SK-N-SH (cell line): ENCODE results near the gene SLC6A8. TPM values are rescaled to one million over a fixed set of nuclear protein-coding genes. Genes with fewer than 3 reads are reported as not detected.
"Not testable (repeated sequence)": the region's sequence is repeated elsewhere in the genome, so short reads cannot be mapped to it uniquely, and the experiment has no call there.

Source experiments
- CTCF ChIA-PET: fragments of 300-600, 350-600 bp; formaldehyde crosslinking; extraction: SDS; loops from one replicate; lab custom pipeline; 2021; lab: Yijun Ruan, JAX
- POLR2A ChIA-PET: fragments of 350-600 bp; sonication (Branson Sonifier 250); formaldehyde crosslinking; extraction: SDS; loops from one replicate; lab custom pipeline; 2020; ENCODE audit warnings: antibody characterized with exemption, inconsistent platforms; lab: Yijun Ruan, JAX
- DNase-seq: peaks from one replicate; pipeline ENCODE4 v3.0.0; 2012
- H2AFZ ChIP-seq: fragments of 200-600 bp; sonication (generic); 2 replicates; pipeline ENCODE4 v1.8.1; 2016; ENCODE audit warnings: antibody characterized with exemption, mild to moderate bottlenecking, low read depth
- H3F3A ChIP-seq: fragments of 200-600 bp; sonication (generic); replicated peaks from 2 replicates; pipeline ENCODE3; 2016; ENCODE audit warnings: antibody characterized with exemption, mild to moderate bottlenecking; ENCODE audit not compliant: insufficient read depth
- H3K27ac ChIP-seq, 2 experiments: fragments of 200-500 bp in 1 of 2; fragments of 200-600 bp in 1 of 2; sonication (Bioruptor generic) in 1 of 2; sonication (generic), shearing (Covaris generic) in 1 of 2; 2 replicates each; pipeline versions ENCODE4 v1.5.1 to v1.6.1; 2014 to 2016; ENCODE audit warnings: low read depth in 2 of 2, inconsistent platforms in 1 of 2, low read length in 1 of 2, mild to moderate bottlenecking in 1 of 2, mixed read lengths in 1 of 2
- H3K27me3 ChIP-seq: fragments of 200-600 bp; sonication (generic), shearing (Covaris generic); 2 replicates; pipeline ENCODE4 v1.6.1; 2016; ENCODE audit warnings: mixed run types; ENCODE audit not compliant: insufficient read depth
- H3K36me3 ChIP-seq, 2 experiments: fragments of 200-500 bp in 1 of 2; fragments of 200-600 bp in 1 of 2; sonication (Bioruptor generic) in 1 of 2; sonication (generic) in 1 of 2; replicated peaks in 1 of 2; 2 replicates each; pipeline versions ENCODE3 to v1.5.1; 2014 to 2016; ENCODE audit warnings: low read length in 1 of 2, mild to moderate bottlenecking in 1 of 2; ENCODE audit not compliant: insufficient read depth in 2 of 2, control insufficient read depth in 1 of 2
- H3K4me1 ChIP-seq, 2 experiments: fragments of 200-500 bp in 1 of 2; fragments of 200-600 bp in 1 of 2; sonication (Bioruptor generic) in 1 of 2; sonication (generic), shearing (Covaris generic) in 1 of 2; 2 replicates each; pipeline versions ENCODE4 v1.5.1 to v1.6.1; 2014 to 2016; ENCODE audit warnings: low read depth in 1 of 2, low read length in 1 of 2, mixed run types in 1 of 2; ENCODE audit not compliant: insufficient read depth in 2 of 2, control insufficient read depth in 1 of 2
- H3K4me2 ChIP-seq: fragments of 200-600 bp; sonication (generic), shearing (Covaris generic); 2 replicates; pipeline ENCODE4 v1.6.1; 2017; ENCODE audit warnings: mixed run types
- H3K4me3 ChIP-seq, 2 experiments: fragments of 200-500 bp in 1 of 2; fragments of 200-600 bp in 1 of 2; sonication (Bioruptor generic) in 1 of 2; sonication (generic), shearing (Covaris generic) in 1 of 2; 2 replicates each; pipeline versions ENCODE4 v1.5.1 to v1.8.1; 2014 to 2016; ENCODE audit warnings: low read depth in 2 of 2, inconsistent platforms in 1 of 2, low read length in 1 of 2, mild to moderate bottlenecking in 1 of 2, mixed read lengths in 1 of 2, moderate library complexity in 1 of 2
- H3K79me2 ChIP-seq: fragments of 200-600 bp; sonication (generic); 2 replicates; pipeline ENCODE4 v1.8.1; 2017; ENCODE audit warnings: mild to moderate bottlenecking; ENCODE audit not compliant: insufficient read depth
- H3K9ac ChIP-seq: fragments of 200-600 bp; sonication (generic); 2 replicates; pipeline ENCODE4 v1.6.1; 2017; ENCODE audit warnings: mixed run types
- H3K9me2 ChIP-seq: fragments of 200-600 bp; sonication (generic); 2 replicates; pipeline ENCODE4 v1.6.1; 2017; ENCODE audit warnings: mixed run types
- H3K9me3 ChIP-seq: fragments of 200-600 bp; sonication (generic); 2 replicates; pipeline ENCODE4 v1.6.1; 2017; ENCODE audit warnings: mixed run types, mild to moderate bottlenecking, moderate library complexity
- H4K20me1 ChIP-seq: fragments of 200-600 bp; sonication (generic); 2 replicates; pipeline ENCODE4 v1.6.1; 2017; ENCODE audit warnings: mild to moderate bottlenecking, mixed run types; ENCODE audit not compliant: insufficient read depth
- FOSL2 ChIP-seq: IDR thresholded peaks from 2 replicates; pipeline ENCODE4 v1.4.0; 2012; ENCODE audit warnings: low read depth, mild to moderate bottlenecking, moderate library complexity, borderline replicate concordance
- FOXM1 ChIP-seq: IDR thresholded peaks from 2 replicates; pipeline ENCODE4 v1.4.0; 2012; ENCODE audit warnings: low read depth, mild to moderate bottlenecking
- GABPA ChIP-seq: IDR thresholded peaks from 2 replicates; pipeline ENCODE4 v1.4.0; 2012; ENCODE audit warnings: low read depth, mild to moderate bottlenecking
- JUND ChIP-seq: IDR thresholded peaks from 2 replicates; pipeline ENCODE4 v1.4.0; 2012
- MEF2A ChIP-seq: IDR thresholded peaks from 2 replicates; pipeline ENCODE4 v1.4.0; 2012; ENCODE audit warnings: low read depth, borderline replicate concordance
- MXI1 ChIP-seq: IDR thresholded peaks from 2 replicates; pipeline ENCODE4 v1.6.1; 2012; ENCODE audit warnings: mild to moderate bottlenecking, low read depth, low read length, improper control_type of control experiment
- REST ChIP-seq: IDR thresholded peaks from 2 replicates; pipeline ENCODE4 v1.6.1; 2012; ENCODE audit warnings: mild to moderate bottlenecking, low read depth, low read length, moderate library complexity
- RFX5 ChIP-seq: IDR thresholded peaks from 2 replicates; pipeline ENCODE4 v1.6.1; 2012; ENCODE audit warnings: mild to moderate bottlenecking, improper control_type of control experiment, low read length
- TCF12 ChIP-seq: IDR thresholded peaks from 2 replicates; pipeline ENCODE4 v1.4.0; 2012
- USF1 ChIP-seq: IDR thresholded peaks from 2 replicates; pipeline ENCODE4 v1.4.0; 2012; ENCODE audit warnings: low read depth, borderline replicate concordance
- WGBS: methylation state at CpG from one replicate; pipeline ENCODE4 v1.1.6; 2017; ENCODE audit warnings: low lambda C conversion rate; 5-methylcytosine and 5-hydroxymethylcytosine counted together
- polyA plus RNA-seq, 3 experiments: library from polyadenylated mRNA; depleted of rRNA; stranded (reverse); fragments of >200 nt; gene quantifications; 2 replicates each; pipeline ENCODE4 v1.2.3, GENCODE V29; 2012
- TF ChIP-seq, protein P1 (sequence below): IDR thresholded peaks from 2 replicates; pipeline ENCODE4 v1.4.0; 2012; ENCODE audit warnings: low read depth
- TF ChIP-seq, protein P2 (sequence below): IDR thresholded peaks from 2 replicates; pipeline ENCODE4; 2012
- TF ChIP-seq, protein P3 (sequence below): fragments of 150-350 bp; IDR thresholded peaks from 2 replicates; pipeline ENCODE4 v1.6.1; 2016; ENCODE audit warnings: mild to moderate bottlenecking, low read depth, low read length
- TF ChIP-seq, protein P4 (sequence below): IDR thresholded peaks from 2 replicates; pipeline ENCODE4 v1.4.0; 2012; ENCODE audit warnings: low read depth, borderline replicate concordance

Gene SLC6A8
- polyA plus RNA-seq, 1 of the 3 experiments (the other 2 are of a cell fraction), result 30.8 TPM

- Histone ChIP-seq H3K9me2 (no peaks in the 10 kb centered on the region), H3K4me2 (no peak overlapping the region), H3K9ac (no peak overlapping the region), H3K36me3 (no peaks in the 10 kb centered on the region), H3K4me3 (no peak overlapping the region), H2AFZ (no peak overlapping the region), H3K4me1 (peaks cover 0 to 5% of the 10 kb centered on the region in 2 experiments; a peak in 1 of 4 replicates), H3K9me3 (no peaks in the 10 kb centered on the region), H3K79me2 (no peaks in the 10 kb centered on the region), H3K27ac (no peak overlapping the region), H3K27me3 (peaks cover 9% of the 10 kb centered on the region; the same call in 1 of the 2 replicates), H4K20me1 (no peaks in the 10 kb centered on the region), H3F3A (no peaks in the 10 kb centered on the region)
- DNase-seq, result no peak
- TF ChIP-seq FOXM1 (no peak), GABPA (no peak), REST (no peak), MEF2A (no peak), JUND (no peak), TCF12 (no peak), FOSL2 (no peak), MXI1 (no peak), RFX5 (no peak), USF1 (no peak)
- TF ChIP-seq, protein P1, sequence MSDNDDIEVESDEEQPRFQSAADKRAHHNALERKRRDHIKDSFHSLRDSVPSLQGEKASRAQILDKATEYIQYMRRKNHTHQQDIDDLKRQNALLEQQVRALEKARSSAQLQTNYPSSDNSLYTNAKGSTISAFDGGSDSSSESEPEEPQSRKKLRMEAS, result no peak
- TF ChIP-seq, protein P2, sequence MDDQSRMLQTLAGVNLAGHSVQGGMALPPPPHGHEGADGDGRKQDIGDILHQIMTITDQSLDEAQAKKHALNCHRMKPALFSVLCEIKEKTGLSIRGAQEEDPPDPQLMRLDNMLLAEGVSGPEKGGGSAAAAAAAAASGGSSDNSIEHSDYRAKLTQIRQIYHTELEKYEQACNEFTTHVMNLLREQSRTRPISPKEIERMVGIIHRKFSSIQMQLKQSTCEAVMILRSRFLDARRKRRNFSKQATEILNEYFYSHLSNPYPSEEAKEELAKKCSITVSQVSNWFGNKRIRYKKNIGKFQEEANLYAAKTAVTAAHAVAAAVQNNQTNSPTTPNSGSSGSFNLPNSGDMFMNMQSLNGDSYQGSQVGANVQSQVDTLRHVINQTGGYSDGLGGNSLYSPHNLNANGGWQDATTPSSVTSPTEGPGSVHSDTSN, result no peak
- TF ChIP-seq, protein P3, sequence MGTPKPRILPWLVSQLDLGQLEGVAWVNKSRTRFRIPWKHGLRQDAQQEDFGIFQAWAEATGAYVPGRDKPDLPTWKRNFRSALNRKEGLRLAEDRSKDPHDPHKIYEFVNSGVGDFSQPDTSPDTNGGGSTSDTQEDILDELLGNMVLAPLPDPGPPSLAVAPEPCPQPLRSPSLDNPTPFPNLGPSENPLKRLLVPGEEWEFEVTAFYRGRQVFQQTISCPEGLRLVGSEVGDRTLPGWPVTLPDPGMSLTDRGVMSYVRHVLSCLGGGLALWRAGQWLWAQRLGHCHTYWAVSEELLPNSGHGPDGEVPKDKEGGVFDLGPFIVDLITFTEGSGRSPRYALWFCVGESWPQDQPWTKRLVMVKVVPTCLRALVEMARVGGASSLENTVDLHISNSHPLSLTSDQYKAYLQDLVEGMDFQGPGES, result no peak
- TF ChIP-seq, protein P4, sequence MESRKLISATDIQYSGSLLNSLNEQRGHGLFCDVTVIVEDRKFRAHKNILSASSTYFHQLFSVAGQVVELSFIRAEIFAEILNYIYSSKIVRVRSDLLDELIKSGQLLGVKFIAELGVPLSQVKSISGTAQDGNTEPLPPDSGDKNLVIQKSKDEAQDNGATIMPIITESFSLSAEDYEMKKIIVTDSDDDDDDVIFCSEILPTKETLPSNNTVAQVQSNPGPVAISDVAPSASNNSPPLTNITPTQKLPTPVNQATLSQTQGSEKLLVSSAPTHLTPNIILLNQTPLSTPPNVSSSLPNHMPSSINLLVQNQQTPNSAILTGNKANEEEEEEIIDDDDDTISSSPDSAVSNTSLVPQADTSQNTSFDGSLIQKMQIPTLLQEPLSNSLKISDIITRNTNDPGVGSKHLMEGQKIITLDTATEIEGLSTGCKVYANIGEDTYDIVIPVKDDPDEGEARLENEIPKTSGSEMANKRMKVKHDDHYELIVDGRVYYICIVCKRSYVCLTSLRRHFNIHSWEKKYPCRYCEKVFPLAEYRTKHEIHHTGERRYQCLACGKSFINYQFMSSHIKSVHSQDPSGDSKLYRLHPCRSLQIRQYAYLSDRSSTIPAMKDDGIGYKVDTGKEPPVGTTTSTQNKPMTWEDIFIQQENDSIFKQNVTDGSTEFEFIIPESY, result no peak
- 40% methylated on average over 10 of the region's 16 CpGs for WGBS
- POLR2A ChIA-PET, result no interaction called here
- CTCF ChIA-PET, result interaction anchor here (1.1 to 1.8 kb wide), 2 partner anchors 11 to 158 kb away, joined by 4 to 5 read pairs; no protein-coding TSS in a partner anchor
These were observed 10.5 kb downstream of the SLC6A8 start for GRCh38 chrX:153697924-153698865.

DNA sequence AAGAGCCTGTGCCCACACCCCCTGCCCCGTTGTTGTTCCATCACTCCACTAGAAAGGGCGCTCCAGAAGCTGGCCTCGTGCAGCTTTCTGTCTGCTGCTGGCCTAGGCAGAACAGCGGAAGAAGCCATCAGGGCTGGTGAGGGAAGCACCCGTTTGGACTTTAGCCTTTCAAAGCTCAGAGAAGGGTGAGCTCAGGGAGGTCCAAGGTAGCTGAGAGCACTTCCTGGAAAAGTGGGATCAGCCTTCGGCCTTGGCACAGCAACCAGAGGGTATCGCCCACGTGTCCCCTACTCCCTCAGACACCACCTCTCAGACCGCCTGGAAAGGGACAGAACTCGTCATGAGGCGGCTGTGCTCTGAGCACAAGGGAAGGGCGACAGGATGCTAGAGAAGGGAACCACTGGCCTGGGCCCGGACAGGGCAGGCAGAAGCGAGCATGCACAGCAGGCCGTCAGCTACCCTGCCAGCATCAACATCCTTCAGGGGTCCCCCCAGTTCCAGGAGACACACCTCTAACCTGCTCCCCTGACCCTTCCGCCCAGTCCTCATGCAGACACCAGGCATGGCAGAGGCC is 11.6 kb downstream of the SLC6A8 start:
- not testable (repeated sequence) for H3K27me3 ChIP-seq, H3K4me3 ChIP-seq, H3K9ac ChIP-seq, H3K36me3 ChIP-seq, H3K4me1 ChIP-seq, H3K79me2 ChIP-seq, H3K9me2 ChIP-seq, H4K20me1 ChIP-seq, H3K27ac ChIP-seq, H3K4me2 ChIP-seq, H2AFZ ChIP-seq, H3F3A ChIP-seq, H3K9me3 ChIP-seq, DNase-seq
- ChIA-PET CTCF (interaction anchor here (1.1 to 1.8 kb wide), 2 partner anchors 10 to 159 kb away, joined by 4 to 5 read pairs; no protein-coding TSS in a partner anchor), POLR2A (interaction anchor here (0.6 kb wide), 1 partner anchor 56 kb away, joined by 3 read pairs; no protein-coding TSS in a partner anchor)
- 39% methylated on average over 3 of the region's 16 CpGs for WGBS
